Measurements from ENCODE around the gene CMA1.

- TF ChIP-seq YY1 (IDR thresholded peaks at IDR 0.05; ENCODE audit: insufficient read depth, insufficient read length) (no peak), SUZ12 (IDR thresholded peaks at IDR 0.05; ENCODE audit: extremely low read depth, insufficient read depth, insufficient read length) (no peak)
Measured at GRCh38 chr14:24518851-24519250, 10.8 kb upstream of the CMA1 start.
